Retinal pigment epithelial cell (primary cell): ENCODE measurements around the gene POU2AF1.

Source experiments
- DNase-seq: peaks from one replicate; pipeline ENCODE4 v3.0.0-alpha.2; 2010; ENCODE audit warnings: low read depth
- H3K4me3 ChIP-seq: 2 replicates; pipeline ENCODE4 v1.5.1; 2011; ENCODE audit warnings: mild to moderate bottlenecking, low read length, control low read depth, moderate library complexity
- CTCF ChIP-seq: conservative IDR thresholded peaks from 2 replicates; pipeline ENCODE4 v1.5.1; 2011; ENCODE audit warnings: low read depth, low read length, control low read depth, inconsistent platforms

The POU2AF1 gene

GRCh38 chr11:111312076-111312475 lies 67.0 kb downstream of the POU2AF1 start:
- no peak for TF ChIP-seq CTCF
- no peak for DNase-seq
- no peak overlapping the region for H3K4me3 ChIP-seq

GRCh38 chr11:111310723-111311122 lies 68.4 kb downstream of the POU2AF1 start:
- no peak overlapping the region for H3K4me3 ChIP-seq
- TF ChIP-seq CTCF = no peak
- DNase-seq = no peak

- no peak overlapping the region for H3K4me3 ChIP-seq
- no peak for TF ChIP-seq CTCF
- no peak for DNase-seq
Observed at GRCh38 chr11:111310088-111310487, 69.0 kb downstream of the POU2AF1 start.

GRCh38 chr11:111309215-111309915 lies 69.7 kb downstream of the POU2AF1 start:
- no peak for TF ChIP-seq CTCF
- no peak for DNase-seq
- no peak overlapping the region for H3K4me3 ChIP-seq

- no peak for DNase-seq
- no peak overlapping the region for H3K4me3 ChIP-seq
- no peak for TF ChIP-seq CTCF
Observed at GRCh38 chr11:111308140-111308539, 70.9 kb downstream of the POU2AF1 start.

- no peak overlapping the region for H3K4me3 ChIP-seq
- no peak for TF ChIP-seq CTCF
- DNase-seq = no peak
Observed at GRCh38 chr11:111307472-111308108, 71.5 kb downstream of the POU2AF1 start.

- no peak for DNase-seq
- TF ChIP-seq CTCF = no peak
- no peak overlapping the region for H3K4me3 ChIP-seq
Observed at GRCh38 chr11:111306321-111306720, 72.8 kb downstream of the POU2AF1 start.
